Vagina (tissue), 2 donors: ENCODE measurements around the gene TTLL9.

Source experiments
- POLR2A ChIP-seq, 2 donors: fragments of 450-650 bp; IDR thresholded peaks; one replicate each; pipeline ENCODE4 v1.6.1; 2017; ENCODE audit warnings: antibody characterized with exemption in 2 of 2, mild to moderate bottlenecking in 2 of 2, moderate library complexity in 2 of 2
- TF ChIP-seq, protein P1 (sequence below), 3 experiments: fragments of 450-650 bp in 2 of 3; fragments of 200-600 bp in 1 of 3; sonication (generic) in 1 of 3; IDR thresholded peaks; one replicate each; pipeline ENCODE4 v1.5.1; 2017 to 2019; ENCODE audit warnings: antibody characterized with exemption in 3 of 3, mild to moderate bottlenecking in 2 of 3, moderate library complexity in 2 of 3

GRCh38 chr20:31831771-31832306 lies 38.6 kb upstream of the TTLL9 start:
- TF ChIP-seq, protein P1, sequence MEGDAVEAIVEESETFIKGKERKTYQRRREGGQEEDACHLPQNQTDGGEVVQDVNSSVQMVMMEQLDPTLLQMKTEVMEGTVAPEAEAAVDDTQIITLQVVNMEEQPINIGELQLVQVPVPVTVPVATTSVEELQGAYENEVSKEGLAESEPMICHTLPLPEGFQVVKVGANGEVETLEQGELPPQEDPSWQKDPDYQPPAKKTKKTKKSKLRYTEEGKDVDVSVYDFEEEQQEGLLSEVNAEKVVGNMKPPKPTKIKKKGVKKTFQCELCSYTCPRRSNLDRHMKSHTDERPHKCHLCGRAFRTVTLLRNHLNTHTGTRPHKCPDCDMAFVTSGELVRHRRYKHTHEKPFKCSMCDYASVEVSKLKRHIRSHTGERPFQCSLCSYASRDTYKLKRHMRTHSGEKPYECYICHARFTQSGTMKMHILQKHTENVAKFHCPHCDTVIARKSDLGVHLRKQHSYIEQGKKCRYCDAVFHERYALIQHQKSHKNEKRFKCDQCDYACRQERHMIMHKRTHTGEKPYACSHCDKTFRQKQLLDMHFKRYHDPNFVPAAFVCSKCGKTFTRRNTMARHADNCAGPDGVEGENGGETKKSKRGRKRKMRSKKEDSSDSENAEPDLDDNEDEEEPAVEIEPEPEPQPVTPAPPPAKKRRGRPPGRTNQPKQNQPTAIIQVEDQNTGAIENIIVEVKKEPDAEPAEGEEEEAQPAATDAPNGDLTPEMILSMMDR (IDR thresholded peaks at IDR 0.05) = no peak
- TF ChIP-seq POLR2A (IDR thresholded peaks at IDR 0.05) = no peak
